Measurements from ENCODE around the gene ADGRG3. TPM values are rescaled to one million over a fixed set of nuclear protein-coding genes. Genes with fewer than 3 reads are reported as not detected.

The ADGRG3 gene
- total and polyA plus RNA-seq, 2 experiments from 2014 or later = not detected

DNA sequence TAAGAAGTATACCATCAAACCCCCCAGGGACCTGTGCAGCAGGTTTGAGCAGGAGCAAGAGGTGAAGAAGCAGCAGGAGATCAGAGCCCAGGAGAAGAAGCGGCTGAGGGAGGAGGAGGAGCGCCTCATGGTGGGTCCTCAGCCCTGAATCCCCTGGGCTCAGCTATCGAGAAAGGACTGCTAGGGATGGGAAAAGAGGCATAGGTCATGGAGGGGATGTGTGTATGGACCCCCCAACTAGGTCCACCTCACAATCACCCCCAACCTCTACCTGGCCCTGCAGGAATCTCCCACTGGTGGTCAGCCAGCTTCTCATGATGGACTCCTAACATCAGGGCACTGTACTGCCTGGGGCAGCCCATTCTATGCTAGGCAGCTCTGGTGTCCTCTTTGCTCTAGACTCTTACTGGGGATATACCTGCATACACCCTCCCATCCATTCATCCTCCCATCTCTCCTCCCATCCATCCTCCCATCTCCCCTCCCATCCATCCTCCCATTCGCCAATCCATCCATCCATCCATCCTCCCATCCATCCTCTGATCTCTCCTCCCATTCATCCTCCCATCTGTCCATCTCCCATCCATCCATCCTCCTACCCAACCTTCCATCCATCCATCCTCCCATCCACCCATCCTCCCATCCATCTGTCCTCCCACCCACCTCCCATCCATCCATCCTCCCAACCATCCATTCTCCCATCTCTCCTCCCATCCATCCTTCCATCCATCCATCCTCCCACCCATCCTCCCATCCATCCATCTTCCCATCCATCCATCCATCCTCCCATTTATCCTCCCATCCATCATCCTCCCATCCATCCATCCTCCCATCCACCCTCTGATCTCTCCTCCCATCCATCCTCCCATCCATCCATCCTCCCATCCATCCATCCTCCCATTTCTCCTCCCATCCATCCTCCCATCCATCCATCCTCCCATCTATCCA, 37.1 kb downstream of the ADGRG3 start:
- Histone ChIP-seq H3K9ac (no peak overlapping the region), H3K4me3 (no peak overlapping the region), H3K36me3 (ENCODE audit: low read depth) (no peaks in the 10 kb centered on the region), H3K27ac (no peak overlapping the region), H3K27me3 (replicated peaks; ENCODE audit: insufficient read depth) (peaks cover 24% of the 10 kb centered on the region), H3K9me3 (ENCODE audit: low read depth) (no peaks in the 10 kb centered on the region), H3K4me2 (ENCODE audit: unreplicated experiment) (no peak overlapping the region), H4K20me1 (ENCODE audit: insufficient read depth) (no peaks in the 10 kb centered on the region), H3K4me1 (ENCODE audit: insufficient read depth) (no peaks in the 10 kb centered on the region), H3F3A (ENCODE audit: insufficient read depth) (no peaks in the 10 kb centered on the region), H3K9me2 (ENCODE audit: insufficient read depth) (no peaks in the 10 kb centered on the region), H3K79me2 (ENCODE audit: insufficient read depth) (no peaks in the 10 kb centered on the region), H2AFZ (no peak overlapping the region)
- in situ Hi-C loops (cut with MboI) = no loop called here
- no peak for DNase-seq
- no peak for TF ChIP-seq EZH2 (IDR thresholded peaks at IDR 0.05; ENCODE audit: insufficient read depth, poor library complexity, severe bottlenecking)
- TF ChIP-seq EZH2phosphoT487 (IDR thresholded peaks at IDR 0.05; ENCODE audit: insufficient read depth, low read depth) = no peak
- 52 to 63% methylated on average over 4 of the region's 4 CpGs for WGBS, 2 experiments (ENCODE audit: low coverage in 1 of 2, low lambda C conversion rate in 2 of 2, missing lambda C conversion rate in 2 of 2)

DNA sequence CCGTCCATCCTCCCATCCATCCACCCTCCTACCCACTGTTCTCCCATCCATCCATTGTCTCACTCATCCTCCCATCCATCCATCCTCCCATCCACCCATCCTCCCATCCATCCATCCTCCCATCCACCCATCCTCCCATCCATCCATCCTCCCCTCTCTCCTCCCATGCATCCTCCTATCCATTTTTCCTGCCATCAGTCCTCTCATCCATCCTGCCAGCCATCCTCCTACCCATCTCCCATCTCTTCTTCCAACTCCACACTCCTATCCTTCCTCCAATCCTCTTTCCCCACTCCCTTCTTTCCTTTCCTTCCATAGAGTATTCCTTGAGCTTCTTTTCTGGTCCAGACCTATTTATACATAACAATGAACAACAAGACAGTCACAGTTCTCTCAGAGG, 38.6 kb downstream of the ADGRG3 start:
- TF ChIP-seq EZH2phosphoT487 (IDR thresholded peaks at IDR 0.05; ENCODE audit: insufficient read depth, low read depth) = no peak
- TF ChIP-seq EZH2 (IDR thresholded peaks at IDR 0.05; ENCODE audit: insufficient read depth, poor library complexity, severe bottlenecking) = no peak
- peaks cover 40% of the 10 kb centered on the region for H3K27me3 ChIP-seq (replicated peaks; ENCODE audit: insufficient read depth)
- no peaks in the 10 kb centered on the region for H3K36me3 ChIP-seq (ENCODE audit: low read depth)
- no peaks in the 10 kb centered on the region for H3F3A ChIP-seq (ENCODE audit: insufficient read depth)
- DNase-seq = no peak
- no peaks in the 10 kb centered on the region for H4K20me1 ChIP-seq (ENCODE audit: insufficient read depth)
- no peak overlapping the region for H3K4me2 ChIP-seq (ENCODE audit: unreplicated experiment)
- H3K4me3 ChIP-seq = no peak overlapping the region
- in situ Hi-C loops (cut with MboI) = no loop called here
- no peaks in the 10 kb centered on the region for H3K79me2 ChIP-seq (ENCODE audit: insufficient read depth)
- 29% methylated on average over 1 of the region's 1 CpG; no CpG with 5 or more reads in 1 of the 2 experiments for WGBS, 2 experiments (ENCODE audit: low coverage in 1 of 2, low lambda C conversion rate in 2 of 2, missing lambda C conversion rate in 2 of 2)
- H3K9me3 ChIP-seq (ENCODE audit: low read depth) = no peaks in the 10 kb centered on the region
- no peaks in the 10 kb centered on the region for H3K9me2 ChIP-seq (ENCODE audit: insufficient read depth)
- no peak overlapping the region for H3K27ac ChIP-seq
- H2AFZ ChIP-seq = no peak overlapping the region
- H3K9ac ChIP-seq = no peak overlapping the region
- no peaks in the 10 kb centered on the region for H3K4me1 ChIP-seq (ENCODE audit: insufficient read depth)

DNA sequence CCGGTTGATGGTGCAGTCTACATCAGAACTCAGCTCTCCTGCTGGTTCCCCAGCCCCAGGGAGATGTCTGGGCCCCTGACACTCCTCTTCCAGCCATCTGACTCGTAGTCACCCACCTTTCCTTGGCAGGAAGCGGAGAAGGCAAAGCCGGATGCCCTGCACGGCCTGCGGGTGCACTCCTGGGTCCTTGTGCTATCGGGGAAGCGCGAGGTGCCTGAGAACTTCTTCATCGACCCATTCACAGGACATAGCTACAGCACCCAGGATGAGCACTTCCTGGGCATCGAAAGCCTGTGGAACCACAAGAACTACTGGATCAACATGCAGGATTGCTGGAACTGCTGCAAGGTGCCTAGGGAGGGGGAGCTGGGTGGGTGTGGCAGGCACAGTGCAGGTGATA, 39.2 kb downstream of the ADGRG3 start:
- Histone ChIP-seq H3F3A (ENCODE audit: insufficient read depth) (no peaks in the 10 kb centered on the region), H4K20me1 (ENCODE audit: insufficient read depth) (no peaks in the 10 kb centered on the region), H3K9ac (no peak overlapping the region), H3K4me2 (ENCODE audit: unreplicated experiment) (no peak overlapping the region), H3K9me2 (ENCODE audit: insufficient read depth) (no peaks in the 10 kb centered on the region), H3K4me3 (no peak overlapping the region), H3K27me3 (replicated peaks; ENCODE audit: insufficient read depth) (peaks cover 46% of the 10 kb centered on the region), H3K4me1 (ENCODE audit: insufficient read depth) (no peaks in the 10 kb centered on the region), H3K27ac (no peak overlapping the region), H2AFZ (no peak overlapping the region), H3K9me3 (ENCODE audit: low read depth) (no peaks in the 10 kb centered on the region), H3K36me3 (ENCODE audit: low read depth) (no peaks in the 10 kb centered on the region), H3K79me2 (ENCODE audit: insufficient read depth) (no peaks in the 10 kb centered on the region)
- TF ChIP-seq EZH2phosphoT487 (IDR thresholded peaks at IDR 0.05; ENCODE audit: insufficient read depth, low read depth) = no peak
- no peak for TF ChIP-seq EZH2 (IDR thresholded peaks at IDR 0.05; ENCODE audit: insufficient read depth, poor library complexity, severe bottlenecking)
- DNase-seq = no peak
- in situ Hi-C loops (cut with MboI) = no loop called here
- 74 to 79% methylated on average over 11 of the region's 11 CpGs for WGBS, 2 experiments (ENCODE audit: low coverage in 1 of 2, low lambda C conversion rate in 2 of 2, missing lambda C conversion rate in 2 of 2)

DNA sequence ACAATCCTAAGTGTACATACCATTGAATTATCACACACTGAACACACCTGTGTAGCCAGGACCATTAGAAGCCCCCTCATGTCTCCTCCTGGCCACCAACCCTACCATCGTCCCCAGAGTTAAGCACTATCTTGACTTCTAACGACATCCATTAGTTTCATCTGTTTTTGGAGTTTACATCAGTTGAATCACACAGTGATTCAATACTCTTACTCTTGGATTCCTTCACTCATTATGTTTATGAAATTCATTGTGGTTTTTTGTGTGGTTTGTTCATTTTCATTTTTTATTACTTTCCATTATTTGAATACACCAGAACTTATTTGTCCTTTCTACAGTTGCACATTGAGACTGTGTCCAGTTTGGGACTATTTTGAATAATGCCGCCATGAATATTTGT, 40.1 kb downstream of the ADGRG3 start:
- Histone ChIP-seq H3K27me3 (replicated peaks; ENCODE audit: insufficient read depth) (peaks cover 54% of the 10 kb centered on the region), H2AFZ (no peak overlapping the region), H3K4me3 (no peak overlapping the region), H3K9me2 (ENCODE audit: insufficient read depth) (no peaks in the 10 kb centered on the region), H3K4me2 (ENCODE audit: unreplicated experiment) (no peak overlapping the region), H3K36me3 (ENCODE audit: low read depth) (no peaks in the 10 kb centered on the region), H3K9me3 (ENCODE audit: low read depth) (no peaks in the 10 kb centered on the region), H3K79me2 (ENCODE audit: insufficient read depth) (no peaks in the 10 kb centered on the region), H3K4me1 (ENCODE audit: insufficient read depth) (no peaks in the 10 kb centered on the region), H3K9ac (no peak overlapping the region), H3F3A (ENCODE audit: insufficient read depth) (no peaks in the 10 kb centered on the region), H4K20me1 (ENCODE audit: insufficient read depth) (no peaks in the 10 kb centered on the region; the same call in 1 of the 2 replicates), H3K27ac (no peak overlapping the region)
- TF ChIP-seq EZH2phosphoT487 (IDR thresholded peaks at IDR 0.05; ENCODE audit: insufficient read depth, low read depth) (no peak), EZH2 (IDR thresholded peaks at IDR 0.05; ENCODE audit: insufficient read depth, poor library complexity, severe bottlenecking) (no peak)
- in situ Hi-C loops (cut with MboI) = no loop called here
- no peak for DNase-seq
- WGBS, 2 experiments (ENCODE audit: low coverage in 1 of 2, low lambda C conversion rate in 2 of 2, missing lambda C conversion rate in 2 of 2) = 67 to 70% methylated on average over 3 of the region's 3 CpGs
